K562 (cell line): ENCODE measurements around the gene MAP3K15.

Experiments used
- ATF3 ChIP-seq, 2 experiments: fragments of 450-650 bp in 1 of 2; sonication (generic) in 1 of 2; formaldehyde crosslinking in 1 of 2; IDR thresholded peaks in 1 of 2; conservative IDR thresholded peaks in 1 of 2; 2 replicates each; pipeline versions ENCODE4 v1.6.1 to v1.8.1; 2016 to 2023; ENCODE audit warnings: mild to moderate bottlenecking in 2 of 2, moderate library complexity in 2 of 2, inconsistent platforms in 1 of 2, missing genetic modification reagents in 1 of 2
- DIDO1 ChIP-seq: fragments of 450-650 bp; IDR thresholded peaks from 2 replicates; pipeline ENCODE4 v1.6.1; 2016; ENCODE audit warnings: low read depth, missing biosample characterization, missing genetic modification characterization
- ELF4 ChIP-seq: fragments of 450-650 bp; formaldehyde crosslinking; IDR thresholded peaks from 2 replicates; pipeline ENCODE4 v1.4.0; 2022; ENCODE audit warnings: missing genetic modification characterization
- MAFF ChIP-seq: IDR thresholded peaks from 2 replicates; pipeline ENCODE4 v1.6.1; 2012; ENCODE audit warnings: low read length, improper control_type of control experiment
- ZNF24 ChIP-seq: fragments of 450-650 bp; IDR thresholded peaks from 2 replicates; pipeline ENCODE4 v1.6.1; 2016
- ZNF274 ChIP-seq: IDR thresholded peaks from 2 replicates; pipeline ENCODE4 v1.6.1; 2011; ENCODE audit warnings: low read depth, mild to moderate bottlenecking, low read length, moderate library complexity, borderline replicate concordance
- TF ChIP-seq, protein P1 (sequence below), 3 experiments: IDR thresholded peaks in 2 of 3; conservative IDR thresholded peaks in 1 of 3; 2 replicates each; pipeline ENCODE4 v1.5.1; 2011 to 2012; ENCODE audit warnings: low read length in 3 of 3, mild to moderate bottlenecking in 3 of 3, control low read depth in 2 of 3, improper control_type of control experiment in 1 of 3, inconsistent platforms in 1 of 3, low read depth in 1 of 3, mixed read lengths in 1 of 3, moderate library complexity in 1 of 3; ENCODE audit not compliant: insufficient read depth in 2 of 3
- TF ChIP-seq, protein P2 (sequence below): fragments of 250-450 bp; sonication (Bioruptor Pico); IDR thresholded peaks from 2 replicates; pipeline ENCODE4 v1.8.0; 2021; ENCODE audit warnings: borderline replicate concordance, mild to moderate bottlenecking, moderate library complexity; ENCODE audit not compliant: poor library complexity, severe bottlenecking

- TF ChIP-seq ELF4 (CRISPR knock-in tag) (no peak), ZNF24 (no peak), MAFF (no peak), ZNF274 (no peak), ATF3 (IDR thresholded peaks at IDR 0.05) (no peak), ATF3 (CRISPR knock-in tag; conservative IDR thresholded peaks at IDR 0.05) (no peak), DIDO1 (no peak)
- TF ChIP-seq, protein P1, sequence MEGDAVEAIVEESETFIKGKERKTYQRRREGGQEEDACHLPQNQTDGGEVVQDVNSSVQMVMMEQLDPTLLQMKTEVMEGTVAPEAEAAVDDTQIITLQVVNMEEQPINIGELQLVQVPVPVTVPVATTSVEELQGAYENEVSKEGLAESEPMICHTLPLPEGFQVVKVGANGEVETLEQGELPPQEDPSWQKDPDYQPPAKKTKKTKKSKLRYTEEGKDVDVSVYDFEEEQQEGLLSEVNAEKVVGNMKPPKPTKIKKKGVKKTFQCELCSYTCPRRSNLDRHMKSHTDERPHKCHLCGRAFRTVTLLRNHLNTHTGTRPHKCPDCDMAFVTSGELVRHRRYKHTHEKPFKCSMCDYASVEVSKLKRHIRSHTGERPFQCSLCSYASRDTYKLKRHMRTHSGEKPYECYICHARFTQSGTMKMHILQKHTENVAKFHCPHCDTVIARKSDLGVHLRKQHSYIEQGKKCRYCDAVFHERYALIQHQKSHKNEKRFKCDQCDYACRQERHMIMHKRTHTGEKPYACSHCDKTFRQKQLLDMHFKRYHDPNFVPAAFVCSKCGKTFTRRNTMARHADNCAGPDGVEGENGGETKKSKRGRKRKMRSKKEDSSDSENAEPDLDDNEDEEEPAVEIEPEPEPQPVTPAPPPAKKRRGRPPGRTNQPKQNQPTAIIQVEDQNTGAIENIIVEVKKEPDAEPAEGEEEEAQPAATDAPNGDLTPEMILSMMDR (IDR thresholded peaks at IDR 0.05 in 2 of 3, conservative IDR thresholded peaks at IDR 0.05 in 1 of 3; ENCODE audit: insufficient read depth in 2 of 3, low read depth in 1 of 3, low read length in 3 of 3): no peak
- TF ChIP-seq, protein P2, sequence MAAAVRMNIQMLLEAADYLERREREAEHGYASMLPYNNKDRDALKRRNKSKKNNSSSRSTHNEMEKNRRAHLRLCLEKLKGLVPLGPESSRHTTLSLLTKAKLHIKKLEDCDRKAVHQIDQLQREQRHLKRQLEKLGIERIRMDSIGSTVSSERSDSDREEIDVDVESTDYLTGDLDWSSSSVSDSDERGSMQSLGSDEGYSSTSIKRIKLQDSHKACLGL (CRISPR knock-in tag): no peak
Measured at GRCh38 chrX:19543951-19544381, 28.7 kb upstream of the MAP3K15 start.
